HG03025 (cell line): ENCODE measurements around the gene RGMA.
"Not testable (repeated sequence)": the region's sequence is repeated elsewhere in the genome, so short reads cannot be mapped to it uniquely, and the experiment has no call there.

Experiments
- ATAC-seq: cut with Tn5 transposase; IDR thresholded peaks from one replicate; pipeline ENCODE4 v1.9.1; 2021; ENCODE audit warnings: mild to moderate bottlenecking, moderate library complexity; ENCODE audit not compliant: unreplicated experiment, low FRiP score

RGMA gene

GRCh38 chr15:93049914-93050578, 39.0 kb downstream of the RGMA start:
- ATAC-seq = no peak

- no peak for ATAC-seq
These were observed 39.8 kb downstream of the RGMA start for GRCh38 chr15:93049233-93049632.

GRCh38 chr15:93048759-93049161, 40.3 kb downstream of the RGMA start:
- no peak for ATAC-seq

GRCh38 chr15:93048426-93048721, 40.6 kb downstream of the RGMA start:
- no peak for ATAC-seq

DNA sequence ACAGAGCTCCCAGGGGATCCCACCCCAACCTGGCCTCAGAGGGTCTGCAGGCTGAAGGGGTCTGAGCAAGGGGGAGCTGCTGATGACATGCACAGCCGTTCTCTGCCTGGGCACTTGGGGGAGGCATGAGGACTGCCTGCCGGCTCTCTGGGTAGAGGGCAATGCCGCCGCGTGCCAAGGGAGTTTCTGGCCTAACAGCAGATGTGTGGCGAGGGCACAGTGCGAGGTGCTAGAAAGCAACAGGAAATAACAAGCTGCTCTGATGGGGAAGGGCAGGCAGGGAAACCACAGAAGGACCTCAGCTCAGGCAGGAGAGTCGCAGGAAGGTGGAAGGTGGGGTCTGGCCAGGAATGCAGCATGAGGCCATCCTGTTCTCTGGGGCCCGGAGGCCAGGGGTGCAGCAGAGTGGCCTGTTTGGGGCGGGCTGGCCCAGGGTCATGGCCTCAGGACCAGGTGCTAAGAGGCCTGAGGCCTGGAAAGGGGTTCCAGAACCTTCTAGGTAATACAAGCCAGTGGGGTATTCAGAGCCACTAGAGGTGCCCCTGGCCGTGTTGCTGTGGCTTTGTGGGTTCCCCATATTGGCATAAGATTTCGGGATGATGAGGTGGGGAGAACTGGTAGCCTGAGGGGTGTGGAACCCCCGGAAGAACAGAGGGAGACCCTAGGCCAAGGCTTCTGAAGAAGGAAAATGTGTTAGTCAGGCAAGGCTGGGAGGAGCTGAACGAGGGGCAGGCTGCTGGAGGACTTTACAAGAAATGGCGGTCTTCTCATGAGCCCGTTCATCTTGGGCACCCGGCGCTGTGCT, 41.2 kb downstream of the RGMA start:
- no peak for ATAC-seq

DNA sequence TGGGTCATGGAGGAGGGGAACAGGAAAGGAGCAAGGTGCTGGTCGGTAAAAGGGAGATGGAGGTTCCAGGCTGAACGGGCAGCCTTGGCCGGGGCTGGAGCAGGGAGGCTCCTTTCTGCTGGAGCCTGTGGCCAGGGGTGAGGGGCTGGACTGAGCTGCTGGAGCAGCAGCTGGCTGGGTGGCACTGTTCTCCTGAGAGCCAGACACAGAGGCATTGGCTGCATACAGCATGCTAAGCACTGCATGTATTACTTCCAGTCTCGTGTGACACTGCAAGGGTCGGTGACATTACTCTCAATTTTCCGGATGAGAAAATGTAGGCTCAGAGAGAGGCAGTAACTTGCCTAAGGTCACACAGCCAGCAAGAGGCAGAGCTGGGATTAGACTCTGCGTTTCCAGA, 42.3 kb downstream of the RGMA start:
- no peak for ATAC-seq

- ATAC-seq = no peak
These were observed 42.9 kb downstream of the RGMA start for GRCh38 chr15:93046120-93046519.

GRCh38 chr15:93045191-93045785, 43.7 kb downstream of the RGMA start:
- no peak for ATAC-seq

DNA sequence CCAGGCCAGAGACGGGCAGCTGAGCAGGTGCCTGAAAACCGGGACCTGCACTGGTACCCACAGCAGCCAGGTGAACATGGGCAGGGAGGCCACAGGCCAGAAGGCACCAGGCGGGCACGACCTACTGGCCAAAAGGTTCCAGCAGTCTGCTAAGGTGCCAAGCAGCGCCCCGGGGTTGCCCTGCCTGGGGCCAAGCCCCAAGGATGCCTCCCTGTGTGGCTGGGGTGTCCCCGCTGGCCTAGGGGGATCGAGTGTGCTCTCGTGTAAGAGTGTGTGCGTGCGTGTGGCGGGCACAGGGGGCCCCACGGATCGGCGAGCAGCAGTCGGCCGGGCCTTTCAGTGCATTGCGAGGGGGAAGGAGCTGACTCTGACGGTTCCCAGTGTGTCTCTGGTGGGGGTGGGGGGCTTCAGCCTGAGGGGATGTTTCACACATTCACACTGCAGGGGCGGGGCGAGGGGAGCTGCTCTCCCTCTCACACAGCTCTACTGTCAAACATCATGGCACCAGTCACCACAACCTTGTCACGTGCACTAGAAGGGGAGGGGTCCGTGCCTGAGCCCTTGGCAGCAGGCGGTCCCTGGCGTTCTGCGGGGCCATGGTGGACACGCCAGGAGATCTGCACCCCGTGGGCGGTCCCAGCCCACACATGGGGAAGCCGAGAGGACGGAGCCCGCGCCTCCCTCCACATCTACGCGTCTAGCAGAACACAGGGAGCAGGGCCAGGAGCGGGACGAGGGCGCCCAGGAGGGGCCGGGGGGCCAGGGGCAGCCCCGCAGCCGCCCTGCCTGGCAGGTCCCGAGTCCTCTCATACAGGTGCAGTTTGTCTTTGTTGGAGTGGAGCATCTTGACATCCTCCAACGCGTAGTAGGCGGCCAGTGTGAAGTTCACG, 44.5 kb downstream of the RGMA start:
- ATAC-seq = no peak

DNA sequence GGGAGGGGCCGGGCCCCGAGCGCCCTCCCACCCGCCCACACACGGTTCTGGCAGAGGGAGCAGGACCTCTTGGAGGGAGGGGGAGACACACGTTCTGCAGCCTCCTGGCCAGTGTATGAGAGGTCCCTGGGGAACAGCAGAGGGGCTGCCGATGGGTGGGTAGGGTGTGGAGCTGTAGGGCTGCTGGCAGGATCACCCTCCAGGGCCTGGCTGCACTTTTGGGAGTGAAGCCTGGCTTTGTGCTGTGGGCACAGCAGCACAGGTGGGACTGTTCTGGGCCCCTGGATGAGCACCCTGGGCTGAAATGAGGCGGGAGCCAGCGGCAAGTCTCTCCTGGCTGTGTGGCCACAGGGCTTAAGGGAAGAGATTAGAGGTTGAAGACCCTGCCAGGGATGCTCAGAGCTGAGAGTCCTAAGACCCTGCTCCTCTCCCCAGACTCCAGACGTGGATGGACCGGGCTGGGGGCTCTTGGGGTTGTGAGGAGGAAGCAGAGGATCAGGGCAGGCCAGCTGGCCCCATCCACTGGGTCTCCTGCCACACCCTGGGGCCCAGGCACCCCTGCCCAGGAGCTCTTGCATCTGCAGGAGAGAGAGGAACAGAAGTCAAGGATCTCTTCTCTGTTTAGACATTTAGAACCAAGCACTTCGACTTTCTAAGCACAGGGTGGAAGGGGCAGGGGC, 45.2 kb downstream of the RGMA start:
- no peak for ATAC-seq

- no peak for ATAC-seq
These were observed 46.2 kb downstream of the RGMA start for GRCh38 chr15:93042691-93043378.

DNA sequence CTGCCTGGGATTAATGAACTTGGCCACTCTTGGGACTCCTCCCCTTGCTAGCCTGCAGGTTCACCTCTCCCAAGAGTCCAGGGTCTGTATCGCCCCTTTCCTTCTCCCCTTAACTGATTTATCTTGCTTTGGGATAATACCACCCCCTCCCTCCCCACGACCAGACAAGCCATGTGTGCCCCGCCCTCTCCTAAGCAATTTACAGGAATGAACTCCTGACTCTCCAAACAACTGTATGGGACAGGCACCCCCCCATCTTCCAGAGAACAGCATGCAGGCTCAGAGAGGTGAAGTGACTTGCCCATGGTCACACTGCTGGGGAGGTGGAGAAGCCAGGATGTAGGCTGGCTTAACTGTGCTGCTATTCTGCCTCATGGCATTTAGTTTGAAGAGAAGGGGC, 46.8 kb downstream of the RGMA start:
- ATAC-seq = no peak

DNA sequence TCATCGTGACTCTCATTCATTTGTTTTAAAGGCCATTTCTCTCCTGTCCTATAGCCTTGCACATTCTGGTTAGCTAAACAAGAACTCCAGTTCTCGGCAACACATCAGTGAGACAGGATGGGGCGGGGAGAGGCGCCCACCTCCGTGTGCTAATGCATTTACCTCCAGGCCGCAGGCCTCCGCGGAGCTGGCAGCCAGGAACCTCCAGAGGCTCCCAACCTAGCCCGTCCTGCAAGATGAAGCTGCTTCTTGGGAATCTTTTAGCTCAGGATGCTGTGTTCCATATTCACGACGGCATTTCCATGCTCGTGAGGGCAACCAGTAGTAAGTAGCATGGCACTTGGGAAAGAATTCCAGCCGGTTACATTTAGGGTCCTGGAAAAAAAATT, 47.9 kb downstream of the RGMA start:
- ATAC-seq = no peak

DNA sequence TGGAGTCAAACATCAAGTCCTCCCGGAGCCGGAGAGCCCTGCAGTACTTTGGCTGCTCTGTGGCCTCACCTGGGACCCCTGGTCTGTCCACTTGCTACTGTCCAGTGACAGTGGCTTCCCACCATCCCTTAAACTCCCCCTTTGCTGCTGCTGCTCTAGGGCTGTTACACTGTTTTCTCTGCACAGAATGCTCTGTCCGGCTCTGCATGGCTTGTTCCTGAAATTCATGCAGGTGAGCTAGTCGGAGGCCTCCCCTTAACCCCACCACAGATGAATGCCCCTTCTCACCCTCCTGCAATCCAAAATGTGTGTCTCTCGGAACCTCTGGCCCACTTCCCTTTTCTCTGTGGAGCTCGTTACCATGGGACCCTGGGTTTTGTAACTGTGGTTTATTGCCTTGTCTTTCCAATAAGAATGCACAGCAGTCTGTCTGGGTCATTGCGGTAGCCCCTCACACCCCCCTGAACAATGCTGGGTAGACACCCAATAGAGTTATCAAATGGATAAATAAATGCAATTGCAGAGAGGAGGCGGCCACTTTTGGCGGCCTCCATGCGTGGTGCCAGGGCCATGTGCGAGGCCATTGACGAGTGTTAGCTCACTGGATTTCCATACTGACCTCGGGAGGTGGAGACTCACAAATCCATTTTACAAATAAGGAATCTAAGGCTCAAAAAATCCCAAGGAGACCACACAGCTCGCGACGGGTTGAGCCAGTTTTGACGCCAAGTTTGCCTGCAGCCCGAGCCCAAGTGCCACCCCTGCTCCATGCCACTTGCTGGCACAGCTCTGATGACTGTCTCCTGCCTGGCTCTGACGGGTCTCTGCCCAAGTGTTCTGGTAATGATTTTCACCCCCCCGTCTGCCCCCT, 48.5 kb downstream of the RGMA start:
- ATAC-seq = no peak

- not testable (repeated sequence) for ATAC-seq
These were observed 49.3 kb downstream of the RGMA start for GRCh38 chr15:93039562-93040287.

GRCh38 chr15:93037820-93038705, 50.9 kb downstream of the RGMA start:
- no peak for ATAC-seq
